Thoracic aorta (tissue), 2 donors: ENCODE measurements around the gene SLC22A4. TPM values are rescaled to one million over a fixed set of nuclear protein-coding genes. Genes with fewer than 3 reads are reported as not detected.

Experiments
- ATAC-seq: fragments of 150-250 bp; one replicate; pipeline ENCODE4 v1.8.0; 2017; ENCODE audit warnings: low read depth; ENCODE audit not compliant: insufficient number of reproducible peaks, low FRiP score
- DNase-seq: peaks from one replicate; pipeline ENCODE4 v3.0.0-alpha.2; 2020; ENCODE audit warnings: low spot score
- H3K27ac ChIP-seq, 2 donors: fragments of 200-600 bp; sonication (generic); 1 replicate in 1 of 2; 2 replicates in 1 of 2; pipeline ENCODE4 v1.5.1; 2016; ENCODE audit warnings: mild to moderate bottlenecking in 2 of 2, moderate library complexity in 2 of 2
- H3K27me3 ChIP-seq: fragments of 200-600 bp; sonication (generic); replicated peaks from 2 replicates; pipeline ENCODE4 v1.6.0; 2016; ENCODE audit warnings: mild to moderate bottlenecking; ENCODE audit not compliant: insufficient read depth
- H3K36me3 ChIP-seq: fragments of 200-600 bp; sonication (generic); one replicate; pipeline ENCODE4 v1.5.1; 2016
- H3K4me1 ChIP-seq, 2 donors: fragments of 200-600 bp; sonication (generic); 1 replicate in 1 of 2; 2 replicates in 1 of 2; pipeline versions ENCODE4 v1.5.1 to v1.6.0; 2016; ENCODE audit warnings: low read depth in 2 of 2, mild to moderate bottlenecking in 1 of 2; ENCODE audit not compliant: control insufficient read depth in 1 of 2
- H3K4me3 ChIP-seq: fragments of 200-600 bp; sonication (generic); 2 replicates; pipeline ENCODE4 v1.5.1; 2016; ENCODE audit warnings: mild to moderate bottlenecking
- H3K9me3 ChIP-seq: fragments of 200-600 bp; sonication (generic); 2 replicates; pipeline ENCODE4 v1.5.1; 2016
- CTCF ChIP-seq: fragments of 200-600 bp; sonication (generic); IDR thresholded peaks from one replicate; pipeline ENCODE4 v1.5.1; 2019; ENCODE audit warnings: antibody characterized with exemption
- total RNA-seq, 2 donors: library from RNA; depleted of rRNA; stranded (reverse); fragments of >200 nt; gene quantifications; one replicate each; pipeline versions ENCODE4 v1.1.0 to v1.2.3, GENCODE V29; 2016

Gene SLC22A4
- total RNA-seq, 2 donors from 2014 or later = 0.14 to 2.1 TPM

GRCh38 chr5:132342291-132343180 lies 48.3 kb downstream of the SLC22A4 start:
- no peaks in the 10 kb centered on the region for H3K27me3 ChIP-seq
- no peaks in the 10 kb centered on the region for H3K36me3 ChIP-seq
- H3K9me3 ChIP-seq = no peaks in the 10 kb centered on the region
- no peak for TF ChIP-seq CTCF
- H3K4me1 ChIP-seq = no peaks in the 10 kb centered on the region
- ATAC-seq = no peak
- DNase-seq = no peak
- H3K4me3 ChIP-seq = no peak overlapping the region
- no peak overlapping the region for H3K27ac ChIP-seq

DNA sequence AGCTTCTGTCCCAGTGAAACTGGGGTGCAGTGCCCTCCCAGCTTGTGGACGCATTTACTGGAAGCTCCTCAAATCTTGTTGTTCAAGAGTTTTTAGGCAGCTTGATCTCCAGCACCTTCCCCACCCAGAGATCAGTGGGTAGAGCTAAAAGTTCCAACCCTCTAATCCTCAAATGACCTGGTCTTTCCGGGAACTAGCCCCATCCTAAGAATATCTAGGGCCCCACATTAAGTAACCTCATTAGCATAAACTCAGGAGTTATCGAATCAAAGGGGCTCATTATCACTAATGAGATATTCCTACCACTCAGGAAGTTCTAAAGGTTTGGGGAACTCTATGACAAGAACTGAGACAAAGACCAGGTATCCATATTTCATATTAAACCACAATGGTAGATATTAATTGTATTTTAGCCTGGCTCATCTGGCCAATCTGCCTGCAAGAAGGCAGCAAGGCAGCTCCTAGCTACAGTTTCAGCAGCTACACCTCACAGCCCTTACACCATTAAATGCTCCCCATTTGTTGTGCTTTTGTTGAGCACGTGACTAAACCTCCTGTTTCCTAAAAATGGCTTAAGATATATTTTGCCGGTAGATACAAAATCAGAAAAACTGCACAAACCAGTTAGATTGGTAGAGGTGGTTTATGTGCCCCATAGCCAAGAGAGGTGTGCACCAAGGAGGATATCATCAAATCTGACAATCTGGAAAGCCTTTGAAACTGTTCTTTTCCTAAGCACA lies 50.8 kb downstream of the SLC22A4 start:
- Histone ChIP-seq H3K4me1 (no peaks in the 10 kb centered on the region), H3K36me3 (peaks cover 9% of the 10 kb centered on the region), H3K27me3 (no peaks in the 10 kb centered on the region), H3K9me3 (no peaks in the 10 kb centered on the region), H3K4me3 (no peak overlapping the region), H3K27ac (no peak overlapping the region)
- no peak for TF ChIP-seq CTCF
- DNase-seq (no peak), ATAC-seq (no peak)

DNA sequence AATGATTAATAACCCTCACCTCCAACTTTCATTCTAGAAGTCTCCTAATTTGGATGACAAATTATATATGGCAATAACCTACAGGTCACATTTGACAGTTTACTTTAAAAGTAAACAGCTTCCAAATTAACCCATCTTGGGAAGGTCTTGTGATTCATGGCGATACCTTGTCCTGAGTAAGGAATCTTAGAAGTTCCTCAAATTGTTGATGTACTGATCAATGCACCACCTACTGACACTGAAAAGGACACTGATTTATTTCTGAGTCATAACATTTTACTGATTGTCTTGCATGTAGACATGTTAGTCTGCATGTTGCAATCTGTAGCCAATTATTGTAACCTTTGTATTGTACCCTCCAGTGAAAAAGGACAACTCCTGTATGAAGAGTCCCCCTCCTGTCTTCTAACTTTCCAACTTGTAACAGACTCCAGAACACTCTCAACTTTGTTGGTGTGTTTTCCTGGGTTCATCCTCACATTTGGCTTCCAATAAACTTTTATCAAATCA lies 59.3 kb downstream of the SLC22A4 start:
- Histone ChIP-seq H3K9me3 (no peaks in the 10 kb centered on the region), H3K4me1 (peaks cover 0 to 5% of the 10 kb centered on the region in 2 donors), H3K27me3 (no peaks in the 10 kb centered on the region), H3K27ac (no peak overlapping the region), H3K4me3 (no peak overlapping the region), H3K36me3 (peaks cover 9% of the 10 kb centered on the region)
- DNase-seq (no peak), ATAC-seq (no peak)
- no peak for TF ChIP-seq CTCF

DNA sequence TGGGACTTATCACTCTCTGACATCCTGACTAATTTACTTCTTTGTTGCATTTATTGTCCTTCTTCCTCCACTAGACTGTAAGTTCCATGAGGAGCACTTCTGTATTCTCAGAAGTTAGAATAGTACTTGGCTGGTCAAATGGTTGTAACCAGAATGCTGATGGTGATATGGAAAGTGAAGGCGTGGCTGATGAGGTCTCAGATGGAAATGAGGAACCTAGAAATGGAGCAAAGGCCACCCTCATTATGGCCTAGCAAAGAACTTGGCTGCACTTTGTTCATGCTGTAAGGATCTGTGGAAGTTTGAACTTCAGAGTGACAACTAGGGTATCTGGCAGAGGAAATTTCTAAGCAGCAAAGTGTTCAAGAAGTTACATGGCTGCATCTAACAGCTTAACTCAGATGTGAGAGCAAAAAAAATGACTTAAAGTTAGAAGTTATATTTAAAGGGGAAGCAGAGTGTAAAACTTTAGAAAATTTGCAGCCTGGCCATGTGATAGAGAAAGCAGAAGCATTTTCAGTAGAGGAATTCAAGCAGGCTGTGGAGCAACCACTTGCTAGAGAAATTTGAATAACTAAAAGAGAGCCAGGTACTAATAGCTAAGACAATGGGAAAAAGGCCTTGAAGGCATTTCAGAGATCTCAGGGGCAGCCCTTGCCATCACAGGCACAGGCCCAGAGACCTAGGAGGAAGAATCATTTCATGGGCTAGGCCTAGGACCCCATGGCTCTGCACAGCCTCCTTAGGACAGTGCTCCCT lies 60.4 kb downstream of the SLC22A4 start:
- ATAC-seq = no peak
- Histone ChIP-seq H3K36me3 (peaks cover under 1% of the 10 kb centered on the region), H3K4me1 (peaks cover 0 to 5% of the 10 kb centered on the region in 2 donors), H3K4me3 (no peak overlapping the region), H3K27ac (no peak overlapping the region), H3K27me3 (no peaks in the 10 kb centered on the region), H3K9me3 (no peaks in the 10 kb centered on the region)
- TF ChIP-seq CTCF = no peak
- no peak for DNase-seq
